ENCODE results near the gene YTHDF2. TPM values are rescaled to one million over a fixed set of nuclear protein-coding genes. Genes with fewer than 3 reads are reported as not detected.

Gene YTHDF2
- total and polyA plus RNA-seq, 2 of the 13 experiments (the other 11 are each of a cell fraction or from before 2014, with no cell fraction given) = 48.4 to 59.6 TPM

DNA sequence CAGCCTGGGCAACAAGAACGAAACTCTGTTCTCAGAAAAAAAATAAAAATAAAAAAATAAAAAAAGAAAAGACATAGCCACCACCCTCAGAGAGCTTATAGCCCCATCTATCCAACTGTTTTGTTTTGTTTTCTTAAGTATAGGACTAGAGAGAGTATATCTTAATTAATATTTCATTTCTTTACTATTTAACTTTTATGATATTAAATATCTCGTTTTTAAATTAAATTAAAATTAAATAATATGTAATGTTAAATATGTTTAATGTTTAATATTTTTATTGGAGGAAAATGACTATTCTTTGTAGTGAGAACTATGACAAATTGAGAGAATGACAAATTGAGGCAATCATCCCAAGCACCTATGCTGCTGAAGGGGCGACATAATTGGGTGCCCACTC, 33.1 kb upstream of the YTHDF2 start (continued):
- TF ChIP-seq, protein P1, sequence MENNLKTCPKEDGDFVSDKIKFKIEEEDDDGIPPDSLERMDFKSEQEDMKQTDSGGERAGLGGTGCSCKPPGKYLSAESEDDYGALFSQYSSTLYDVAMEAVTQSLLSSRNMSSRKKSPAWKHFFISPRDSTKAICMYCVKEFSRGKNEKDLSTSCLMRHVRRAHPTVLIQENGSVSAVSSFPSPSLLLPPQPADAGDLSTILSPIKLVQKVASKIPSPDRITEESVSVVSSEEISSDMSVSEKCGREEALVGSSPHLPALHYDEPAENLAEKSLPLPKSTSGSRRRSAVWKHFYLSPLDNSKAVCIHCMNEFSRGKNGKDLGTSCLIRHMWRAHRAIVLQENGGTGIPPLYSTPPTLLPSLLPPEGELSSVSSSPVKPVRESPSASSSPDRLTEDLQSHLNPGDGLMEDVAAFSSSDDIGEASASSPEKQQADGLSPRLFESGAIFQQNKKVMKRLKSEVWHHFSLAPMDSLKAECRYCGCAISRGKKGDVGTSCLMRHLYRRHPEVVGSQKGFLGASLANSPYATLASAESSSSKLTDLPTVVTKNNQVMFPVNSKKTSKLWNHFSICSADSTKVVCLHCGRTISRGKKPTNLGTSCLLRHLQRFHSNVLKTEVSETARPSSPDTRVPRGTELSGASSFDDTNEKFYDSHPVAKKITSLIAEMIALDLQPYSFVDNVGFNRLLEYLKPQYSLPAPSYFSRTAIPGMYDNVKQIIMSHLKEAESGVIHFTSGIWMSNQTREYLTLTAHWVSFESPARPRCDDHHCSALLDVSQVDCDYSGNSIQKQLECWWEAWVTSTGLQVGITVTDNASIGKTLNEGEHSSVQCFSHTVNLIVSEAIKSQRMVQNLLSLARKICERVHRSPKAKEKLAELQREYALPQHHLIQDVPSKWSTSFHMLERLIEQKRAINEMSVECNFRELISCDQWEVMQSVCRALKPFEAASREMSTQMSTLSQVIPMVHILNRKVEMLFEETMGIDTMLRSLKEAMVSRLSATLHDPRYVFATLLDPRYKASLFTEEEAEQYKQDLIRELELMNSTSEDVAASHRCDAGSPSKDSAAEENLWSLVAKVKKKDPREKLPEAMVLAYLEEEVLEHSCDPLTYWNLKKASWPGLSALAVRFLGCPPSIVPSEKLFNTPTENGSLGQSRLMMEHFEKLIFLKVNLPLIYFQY (CRISPR knock-in tag; IDR thresholded peaks at IDR 0.05; ENCODE audit: borderline replicate concordance) = no peak
- TF ChIP-seq KDM2A (CRISPR knock-in tag; IDR thresholded peaks at IDR 0.05; ENCODE audit: borderline replicate concordance, low read depth) = no peak
- no peak for TF ChIP-seq ZSCAN21 (CRISPR knock-in tag; IDR thresholded peaks at IDR 0.05; ENCODE audit: borderline replicate concordance)
- TF ChIP-seq DNMT3B (CRISPR knock-in tag; conservative IDR thresholded peaks at IDR 0.05) = no peak
- no peak for TF ChIP-seq SIN3B (IDR thresholded peaks at IDR 0.05; ENCODE audit: low read length)
- TF ChIP-seq FOSL1 (CRISPR knock-in tag; IDR thresholded peaks at IDR 0.05; ENCODE audit: borderline replicate concordance) = no peak
- no peak for TF ChIP-seq ZNF142 (CRISPR knock-in tag; IDR thresholded peaks at IDR 0.05)
- TF ChIP-seq SRSF1 (optimal IDR thresholded peaks at IDR 0.05; ENCODE audit: low read depth, low read length) = no peak
- TF ChIP-seq MLX (CRISPR knock-in tag; IDR thresholded peaks at IDR 0.05) = no peak

All from HepG2 (cell line).